CD14-positive monocyte (primary cell): ENCODE results near the gene ZSCAN5C. TPM values are rescaled to one million over a fixed set of nuclear protein-coding genes. Genes with fewer than 3 reads are reported as not detected.

Source experiments
- DNase-seq, 3 donors: peaks; one replicate each; pipeline ENCODE4 v3.0.0-alpha.2; 2011 to 2022
- H2AFZ ChIP-seq: 2 replicates; pipeline ENCODE4 v1.6.0; 2012; ENCODE audit warnings: mild to moderate bottlenecking, low read depth, low read length, inconsistent platforms; ENCODE audit not compliant: insufficient read depth, poor library complexity, severe bottlenecking
- H3K27ac ChIP-seq, 2 donors: 1 replicate in 1 of 2; 2 replicates in 1 of 2; pipeline ENCODE4 v1.5.1; 2012 to 2013; ENCODE audit warnings: low read length in 2 of 2, control low read depth in 1 of 2, inconsistent platforms in 1 of 2, low read depth in 1 of 2, mild to moderate bottlenecking in 1 of 2
- H3K27me3 ChIP-seq, 2 donors: one replicate each; pipeline versions ENCODE4 v1.6.0 to v1.6.1; 2011 to 2013; ENCODE audit warnings: low read length in 2 of 2; ENCODE audit not compliant: control insufficient read depth in 2 of 2, insufficient read depth in 2 of 2
- H3K36me3 ChIP-seq, 2 donors: replicated peaks in 1 of 2; 1 replicate in 1 of 2; 2 replicates in 1 of 2; pipeline versions ENCODE4 v1.5.1 to v1.6.1; 2012 to 2013; ENCODE audit warnings: low read length in 2 of 2, control low read depth in 1 of 2, inconsistent platforms in 1 of 2, mild to moderate bottlenecking in 1 of 2; ENCODE audit not compliant: insufficient read depth in 2 of 2, control insufficient read depth in 1 of 2
- H3K4me1 ChIP-seq, 2 donors: 1 replicate in 1 of 2; 2 replicates in 1 of 2; pipeline versions ENCODE4 v1.5.1 to v1.6.1; 2012 to 2013; ENCODE audit warnings: low read length in 2 of 2, control low read depth in 1 of 2, inconsistent platforms in 1 of 2, mild to moderate bottlenecking in 1 of 2, moderate library complexity in 1 of 2; ENCODE audit not compliant: insufficient read depth in 2 of 2, control insufficient read depth in 1 of 2
- H3K4me2 ChIP-seq: replicated peaks from 2 replicates; pipeline ENCODE3; 2012; ENCODE audit warnings: low read length, moderate library complexity, mild to moderate bottlenecking; ENCODE audit not compliant: poor library complexity, severe bottlenecking; ENCODE audit errors: extremely low read depth
- H3K4me3 ChIP-seq, 3 experiments: fragments of 200-600 bp in 1 of 3; sonication (generic) in 1 of 3; replicated peaks in 1 of 3; 1 replicate in 2 of 3; 2 replicates in 1 of 3; pipeline ENCODE4 v1.5.1; 2011 to 2013; ENCODE audit warnings: low read length in 3 of 3, mild to moderate bottlenecking in 3 of 3, control low read depth in 2 of 3, low read depth in 2 of 3, inconsistent platforms in 1 of 3, moderate library complexity in 1 of 3
- H3K79me2 ChIP-seq: 2 replicates; pipeline ENCODE4 v1.6.0; 2012; ENCODE audit warnings: mild to moderate bottlenecking, control low read depth, inconsistent platforms, low read length, moderate library complexity; ENCODE audit not compliant: insufficient read depth
- H3K9ac ChIP-seq: 2 replicates; pipeline ENCODE4 v1.6.0; 2017; ENCODE audit warnings: low read length, mild to moderate bottlenecking; ENCODE audit not compliant: insufficient read depth, poor library complexity, severe bottlenecking
- H3K9me3 ChIP-seq, 2 donors: replicated peaks in 1 of 2; 1 replicate in 1 of 2; 2 replicates in 1 of 2; pipeline versions ENCODE4 v1.5.1 to v1.6.1; 2012 to 2013; ENCODE audit warnings: low read length in 2 of 2, control low read depth in 1 of 2; ENCODE audit not compliant: control insufficient read depth in 1 of 2, insufficient read depth in 1 of 2
- H4K20me1 ChIP-seq: 2 replicates; pipeline ENCODE4 v1.6.0; 2012; ENCODE audit warnings: mild to moderate bottlenecking, low read length, control low read depth, moderate library complexity; ENCODE audit not compliant: insufficient read depth
- H3K27ac Mint-ChIP-seq, 7 donors: one replicate each; pipeline ENCODE4 v1.8.0; 2020; ENCODE audit warnings: mild to moderate bottlenecking in 7 of 7, mixed read lengths in 7 of 7, moderate library complexity in 6 of 7, inconsistent platforms in 2 of 7
- H3K27me3 Mint-ChIP-seq, 3 donors: one replicate each; pipeline ENCODE4 v1.8.0; 2021 to 2022; ENCODE audit warnings: low read depth in 3 of 3, mild to moderate bottlenecking in 3 of 3, mixed read lengths in 3 of 3, moderate library complexity in 3 of 3, inconsistent platforms in 1 of 3
- H3K36me3 Mint-ChIP-seq, 2 donors: one replicate each; pipeline ENCODE4 v1.8.0; 2020; ENCODE audit warnings: mixed read lengths in 2 of 2, inconsistent platforms in 1 of 2, mild to moderate bottlenecking in 1 of 2
- H3K4me1 Mint-ChIP-seq: one replicate; pipeline ENCODE4 v1.8.0; 2020; ENCODE audit warnings: mild to moderate bottlenecking, mixed read lengths
- H3K4me3 Mint-ChIP-seq, 2 donors: one replicate each; pipeline ENCODE4 v1.8.0; 2020; ENCODE audit warnings: mild to moderate bottlenecking in 2 of 2, mixed read lengths in 2 of 2, moderate library complexity in 1 of 2
- H3K9me3 Mint-ChIP-seq, 7 donors: one replicate each; pipeline ENCODE4 v1.8.0; 2020 to 2022; ENCODE audit warnings: mixed read lengths in 7 of 7, mild to moderate bottlenecking in 6 of 7, moderate library complexity in 6 of 7, inconsistent platforms in 2 of 7
- CTCF ChIP-seq: fragments of 200-600 bp; IDR thresholded peaks from one replicate; pipeline ENCODE4 v1.8.0; 2022; ENCODE audit warnings: antibody characterized with exemption, mild to moderate bottlenecking
- WGBS: methylation state at CpG from one replicate; pipeline ENCODE4 v1.1.5; 2013; ENCODE audit warnings: missing lambda C conversion rate; ENCODE audit not compliant: insufficient coverage; 5-methylcytosine and 5-hydroxymethylcytosine counted together
- intact Hi-C, 2 donors: fragments of 100-400 bp; cut with micrococcal nuclease; formaldehyde crosslinking; loops; one replicate each; pipeline versions ENCODE4 v1.15.0 to v1.15.1; 2023
- polyA plus RNA-seq, 3 donors: library from polyadenylated mRNA; depleted of rRNA in 1 of 3; unstranded in 2 of 3; stranded (reverse) in 1 of 3; fragments of 300-500 nt in 2 of 3; fragments of >200 nt in 1 of 3; fragmentation: Illumina TruSeq in 2 of 3; gene quantifications; 1 replicate in 2 of 3; 2 replicates in 1 of 3; pipeline ENCODE4 v1.2.3, GENCODE V29; 2012 to 2021

The ZSCAN5C gene
- polyA plus RNA-seq, 3 donors, result not detected

DNA sequence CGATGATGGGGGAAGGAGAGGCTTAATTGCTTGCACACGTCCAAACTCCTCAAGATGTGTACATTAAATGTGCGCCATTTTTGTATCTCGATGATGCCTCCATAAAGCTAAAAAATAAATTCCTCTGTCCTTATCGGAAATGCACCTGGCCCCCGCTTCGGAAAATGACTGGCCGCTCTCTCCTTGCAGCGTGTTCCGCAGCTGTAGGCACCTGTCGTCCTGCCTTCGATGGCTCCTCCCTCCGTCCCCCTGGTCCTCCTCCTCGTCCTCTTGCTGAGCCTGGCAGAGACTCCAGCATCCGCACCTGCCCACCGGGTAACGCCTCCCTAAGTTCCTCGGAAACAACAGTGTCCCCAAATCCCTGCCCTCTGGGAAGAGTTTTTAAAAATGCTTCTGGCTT is 25.2 kb upstream of the ZSCAN5C start:
- Histone ChIP-seq H3K27me3 (no peaks in the 10 kb centered on the region), H4K20me1 (no peaks in the 10 kb centered on the region), H3K79me2 (no peaks in the 10 kb centered on the region), H3K4me2 (no peak overlapping the region), H3K27ac (no peak overlapping the region), H3K9me3 (no peaks in the 10 kb centered on the region), H3K4me3 (no peak overlapping the region), H2AFZ (no peak overlapping the region), H3K36me3 (no peaks in the 10 kb centered on the region), H3K9ac (no peak overlapping the region), H3K4me1 (no peaks in the 10 kb centered on the region)
- WGBS, result 95% methylated on average over 11 of the region's 18 CpGs
- peaks cover 8 to 13% (median 10%) of the 10 kb centered on the region in 3 donors for H3K27me3 Mint-ChIP-seq
- TF ChIP-seq CTCF, result no peak
- no peaks in the 10 kb centered on the region for H3K36me3 Mint-ChIP-seq
- H3K4me1 Mint-ChIP-seq, result no peaks in the 10 kb centered on the region
- intact Hi-C loops, result no loop called here
- peak overlapping the region in 1 of 7 donors; percentile 69 for H3K27ac Mint-ChIP-seq
- no peak for DNase-seq
- no peak overlapping the region for H3K4me3 Mint-ChIP-seq
- H3K9me3 Mint-ChIP-seq, result peaks cover 0 to 6% (median 0%) of the 10 kb centered on the region in 7 donors

DNA sequence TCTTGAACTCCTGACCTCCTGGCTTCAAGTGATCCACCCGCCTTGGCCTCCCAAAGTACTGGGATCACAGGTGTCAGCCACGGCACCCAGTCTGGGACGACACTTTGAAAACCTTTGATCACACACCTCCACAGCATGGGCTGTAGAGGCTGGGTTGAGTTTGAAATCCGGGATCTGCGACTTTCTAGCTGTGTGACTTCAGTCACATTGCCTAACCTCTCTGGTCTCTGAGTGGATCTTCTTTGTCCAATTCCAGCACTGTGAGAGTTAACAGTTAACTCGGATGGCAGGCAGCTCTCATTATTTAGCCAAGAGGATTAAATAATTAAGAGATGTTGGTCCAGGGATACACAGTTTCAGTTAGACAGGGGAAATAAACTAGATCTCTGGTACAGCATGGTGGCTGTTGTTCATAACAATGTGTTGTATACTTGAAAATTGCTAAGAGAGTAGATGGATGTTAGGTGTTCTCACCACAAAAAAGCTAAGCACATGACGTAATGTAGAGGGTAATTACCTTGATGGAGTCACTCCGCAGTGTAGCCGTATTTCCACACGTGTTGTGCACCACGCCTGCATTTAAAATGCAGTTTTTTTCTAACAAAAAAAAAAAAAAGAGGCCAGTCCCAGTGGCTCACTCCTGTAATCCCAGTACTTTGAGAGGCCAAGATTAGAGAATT is 24.4 kb upstream of the ZSCAN5C start:
- Histone ChIP-seq H3K9ac (no peak overlapping the region), H2AFZ (no peak overlapping the region), H4K20me1 (no peaks in the 10 kb centered on the region), H3K27ac (no peak overlapping the region), H3K4me3 (no peak overlapping the region), H3K27me3 (no peaks in the 10 kb centered on the region), H3K4me2 (no peak overlapping the region), H3K36me3 (no peaks in the 10 kb centered on the region), H3K4me1 (no peaks in the 10 kb centered on the region), H3K79me2 (no peaks in the 10 kb centered on the region), H3K9me3 (no peaks in the 10 kb centered on the region)
- intact Hi-C loops, result no loop called here
- no peaks in the 10 kb centered on the region for H3K36me3 Mint-ChIP-seq
- no peak for TF ChIP-seq CTCF
- peaks cover 0 to 6% (median 0%) of the 10 kb centered on the region in 7 donors for H3K9me3 Mint-ChIP-seq
- H3K27me3 Mint-ChIP-seq, result peaks cover 8 to 13% (median 10%) of the 10 kb centered on the region in 3 donors
- no peak overlapping the region for H3K4me3 Mint-ChIP-seq
- 40% methylated on average over 2 of the region's 11 CpGs for WGBS
- H3K4me1 Mint-ChIP-seq, result no peaks in the 10 kb centered on the region
- no peak overlapping the region for H3K27ac Mint-ChIP-seq
- DNase-seq, result no peak
